K562 (cell line): Measurements from ENCODE around the gene CIAO1. TPM values are rescaled to one million over a fixed set of nuclear protein-coding genes. Genes with fewer than 3 reads are reported as not detected.

ENCODE experiments used
- CREB1 ChIP-seq, 2 experiments: sonication (generic) in 1 of 2; formaldehyde crosslinking in 1 of 2; IDR thresholded peaks; 2 replicates each; pipeline versions ENCODE4 v1.6.1 to v1.8.0; 2012 to 2022; ENCODE audit warnings: inconsistent platforms in 1 of 2, mild to moderate bottlenecking in 1 of 2, missing genetic modification reagents in 1 of 2, moderate library complexity in 1 of 2
- MYBL2 ChIP-seq, 2 experiments: fragments of 450-650 bp in 1 of 2; sonication (generic) in 1 of 2; formaldehyde crosslinking in 1 of 2; IDR thresholded peaks; 2 replicates each; pipeline versions ENCODE4 v1.6.1 to v1.8.1; 2017 to 2022; ENCODE audit warnings: borderline replicate concordance in 1 of 2, inconsistent platforms in 1 of 2, low read depth in 1 of 2, mild to moderate bottlenecking in 1 of 2, missing genetic modification reagents in 1 of 2, moderate library complexity in 1 of 2
- RAD21 ChIP-seq, 2 experiments: fragments of 250-450 bp in 1 of 2; fragments of 450-650 bp in 1 of 2; sonication (Bioruptor Pico) in 1 of 2; formaldehyde crosslinking in 1 of 2; IDR thresholded peaks in 1 of 2; conservative IDR thresholded peaks in 1 of 2; 2 replicates each; pipeline versions ENCODE4 v1.4.0 to v1.8.0; 2020 to 2022; ENCODE audit warnings: mild to moderate bottlenecking in 2 of 2, moderate library complexity in 1 of 2
- XRCC5 ChIP-seq: fragments of 200-400 bp; formaldehyde crosslinking; IDR thresholded peaks from 2 replicates; pipeline ENCODE4 v1.6.1; 2017; ENCODE audit warnings: low read depth, mild to moderate bottlenecking, low read length
- ZBTB7A ChIP-seq: IDR thresholded peaks from 2 replicates; pipeline ENCODE4 v1.6.1; 2011; ENCODE audit warnings: low read depth, mild to moderate bottlenecking, low read length, moderate library complexity, borderline replicate concordance; ENCODE audit not compliant: control insufficient read depth
- polyA plus RNA-seq, 8 experiments: library from polyadenylated mRNA; depleted of rRNA in 4 of 8; stranded (reverse) in 5 of 8; unstranded in 3 of 8; fragments of >200 nt; fragmentation: Nextera tagmentation in 2 of 8; fragmentation: Illumina TruSeq in 1 of 8; extraction: Ambion mirVana in 2 of 8; extraction: Trizol in 1 of 8; gene quantifications; 2 replicates each; pipeline versions ENCODE4 v1.2.1 to v1.2.3, GENCODE V29; 2011 to 2014; ENCODE audit warnings: inconsistent platforms in 1 of 8, missing spikeins in 1 of 8
- total RNA-seq, 7 experiments: library from RNA; depleted of rRNA in 6 of 7; stranded (reverse); fragments of >200 nt in 6 of 7; fragmentation: Illumina TruSeq in 2 of 7; extraction: Trizol in 2 of 7; gene quantifications; 2 replicates each; pipeline versions ENCODE4 v1.2.1 to v1.2.3, GENCODE V29; 2011 to 2021; ENCODE audit warnings: low replicate concordance in 1 of 7
- TF ChIP-seq, protein P1 (sequence below): sonication (generic); formaldehyde crosslinking; IDR thresholded peaks from 2 replicates; pipeline ENCODE4 v1.8.1; 2023; ENCODE audit warnings: mild to moderate bottlenecking, missing genetic modification reagents
- TF ChIP-seq, protein P2 (sequence below): sonication (generic); formaldehyde crosslinking; IDR thresholded peaks from 2 replicates; pipeline ENCODE4 v1.8.1; 2023; ENCODE audit warnings: mild to moderate bottlenecking, missing genetic modification reagents
- TF ChIP-seq, protein P3 (sequence below): fragments of 450-650 bp; IDR thresholded peaks from 2 replicates; pipeline ENCODE4 v1.6.1; 2017; ENCODE audit warnings: antibody characterized with exemption
- TF ChIP-seq, protein P4 (sequence below): fragments of 200-800 bp; sonication (Bioruptor generic); IDR thresholded peaks from 2 replicates; pipeline ENCODE4 v1.6.1; 2017; ENCODE audit warnings: missing genetic modification characterization, missing compliant biosample characterization
- TF ChIP-seq, protein P5 (sequence below): IDR thresholded peaks from 2 replicates; pipeline ENCODE4 v1.6.1; 2011; ENCODE audit warnings: borderline replicate concordance, low read depth, mild to moderate bottlenecking, moderate library complexity, low read length; ENCODE audit not compliant: insufficient read depth, poor library complexity, severe bottlenecking

The CIAO1 gene
- total and polyA plus RNA-seq, 9 of the 15 experiments (the other 6 are each of a cell fraction or from before 2014, with no cell fraction given): 11.4 to 156 (median 92.8) TPM

DNA sequence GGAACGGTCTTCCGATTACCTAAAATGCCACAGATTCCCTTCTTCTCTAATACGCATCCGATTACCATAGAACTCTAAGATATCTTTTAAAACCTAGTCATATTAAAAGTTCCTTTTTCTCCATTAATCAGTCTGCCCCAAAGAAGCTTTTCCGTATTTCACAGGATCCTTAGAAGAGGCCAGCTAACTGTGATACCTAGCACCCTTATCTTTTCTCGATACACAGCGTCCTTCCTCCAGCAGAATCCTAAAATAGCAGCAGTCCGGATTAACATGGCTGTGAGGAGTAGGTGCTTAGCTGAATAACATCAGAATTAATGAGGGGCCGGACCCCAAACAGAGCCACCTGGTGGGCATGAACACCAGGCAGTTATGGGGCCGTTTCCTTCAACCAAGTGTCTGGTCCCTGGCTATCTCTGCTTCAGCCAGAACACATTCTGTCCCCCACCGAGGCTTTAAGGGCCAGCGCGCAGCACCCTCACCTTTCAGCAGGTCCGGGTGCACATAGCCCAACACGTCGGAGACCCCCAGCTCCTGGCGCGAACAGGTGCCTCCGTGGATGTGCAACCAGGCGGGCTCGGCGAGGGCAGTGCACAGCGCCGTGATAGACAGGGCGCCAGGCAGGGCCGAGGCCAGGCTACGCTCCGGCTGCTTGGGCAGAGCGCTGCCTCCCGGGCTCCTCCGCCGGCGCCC is 1.2 kb upstream of the CIAO1 start (continued):
- TF ChIP-seq ZBTB7A (0 out of 2 replicates have a peak, but pooled peaks have one; percentile 13), XRCC5 (no peak), CREB1 (IDR thresholded peaks at IDR 0.05) (no peak), CREB1 (CRISPR knock-in tag; IDR thresholded peaks at IDR 0.05) (peak; percentile 11; the same call in 1 of the 2 replicates), RAD21 (CRISPR knock-in tag; conservative IDR thresholded peaks at IDR 0.05 in 1 of 2, IDR thresholded peaks at IDR 0.05 in 1 of 2) (peak; percentile 13 to 27; a peak in 3 of 4 replicates), MYBL2 (IDR thresholded peaks at IDR 0.05; ENCODE audit: low read depth) (no peak), MYBL2 (CRISPR knock-in tag; IDR thresholded peaks at IDR 0.05; ENCODE audit: borderline replicate concordance) (no peak)
- TF ChIP-seq, protein P1, sequence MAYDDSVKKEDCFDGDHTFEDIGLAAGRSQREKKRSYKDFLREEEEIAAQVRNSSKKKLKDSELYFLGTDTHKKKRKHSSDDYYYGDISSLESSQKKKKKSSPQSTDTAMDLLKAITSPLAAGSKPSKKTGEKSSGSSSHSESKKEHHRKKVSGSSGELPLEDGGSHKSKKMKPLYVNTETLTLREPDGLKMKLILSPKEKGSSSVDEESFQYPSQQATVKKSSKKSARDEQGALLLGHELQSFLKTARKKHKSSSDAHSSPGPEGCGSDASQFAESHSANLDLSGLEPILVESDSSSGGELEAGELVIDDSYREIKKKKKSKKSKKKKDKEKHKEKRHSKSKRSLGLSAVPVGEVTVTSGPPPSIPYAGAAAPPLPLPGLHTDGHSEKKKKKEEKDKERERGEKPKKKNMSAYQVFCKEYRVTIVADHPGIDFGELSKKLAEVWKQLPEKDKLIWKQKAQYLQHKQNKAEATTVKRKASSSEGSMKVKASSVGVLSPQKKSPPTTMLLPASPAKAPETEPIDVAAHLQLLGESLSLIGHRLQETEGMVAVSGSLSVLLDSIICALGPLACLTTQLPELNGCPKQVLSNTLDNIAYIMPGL (CRISPR knock-in tag): 0 out of 2 replicates have a peak, but pooled peaks have one; percentile 48
- TF ChIP-seq, protein P2, sequence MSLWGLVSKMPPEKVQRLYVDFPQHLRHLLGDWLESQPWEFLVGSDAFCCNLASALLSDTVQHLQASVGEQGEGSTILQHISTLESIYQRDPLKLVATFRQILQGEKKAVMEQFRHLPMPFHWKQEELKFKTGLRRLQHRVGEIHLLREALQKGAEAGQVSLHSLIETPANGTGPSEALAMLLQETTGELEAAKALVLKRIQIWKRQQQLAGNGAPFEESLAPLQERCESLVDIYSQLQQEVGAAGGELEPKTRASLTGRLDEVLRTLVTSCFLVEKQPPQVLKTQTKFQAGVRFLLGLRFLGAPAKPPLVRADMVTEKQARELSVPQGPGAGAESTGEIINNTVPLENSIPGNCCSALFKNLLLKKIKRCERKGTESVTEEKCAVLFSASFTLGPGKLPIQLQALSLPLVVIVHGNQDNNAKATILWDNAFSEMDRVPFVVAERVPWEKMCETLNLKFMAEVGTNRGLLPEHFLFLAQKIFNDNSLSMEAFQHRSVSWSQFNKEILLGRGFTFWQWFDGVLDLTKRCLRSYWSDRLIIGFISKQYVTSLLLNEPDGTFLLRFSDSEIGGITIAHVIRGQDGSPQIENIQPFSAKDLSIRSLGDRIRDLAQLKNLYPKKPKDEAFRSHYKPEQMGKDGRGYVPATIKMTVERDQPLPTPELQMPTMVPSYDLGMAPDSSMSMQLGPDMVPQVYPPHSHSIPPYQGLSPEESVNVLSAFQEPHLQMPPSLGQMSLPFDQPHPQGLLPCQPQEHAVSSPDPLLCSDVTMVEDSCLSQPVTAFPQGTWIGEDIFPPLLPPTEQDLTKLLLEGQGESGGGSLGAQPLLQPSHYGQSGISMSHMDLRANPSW: 0 out of 2 replicates have a peak, but pooled peaks have one; percentile 77
- TF ChIP-seq, protein P3, sequence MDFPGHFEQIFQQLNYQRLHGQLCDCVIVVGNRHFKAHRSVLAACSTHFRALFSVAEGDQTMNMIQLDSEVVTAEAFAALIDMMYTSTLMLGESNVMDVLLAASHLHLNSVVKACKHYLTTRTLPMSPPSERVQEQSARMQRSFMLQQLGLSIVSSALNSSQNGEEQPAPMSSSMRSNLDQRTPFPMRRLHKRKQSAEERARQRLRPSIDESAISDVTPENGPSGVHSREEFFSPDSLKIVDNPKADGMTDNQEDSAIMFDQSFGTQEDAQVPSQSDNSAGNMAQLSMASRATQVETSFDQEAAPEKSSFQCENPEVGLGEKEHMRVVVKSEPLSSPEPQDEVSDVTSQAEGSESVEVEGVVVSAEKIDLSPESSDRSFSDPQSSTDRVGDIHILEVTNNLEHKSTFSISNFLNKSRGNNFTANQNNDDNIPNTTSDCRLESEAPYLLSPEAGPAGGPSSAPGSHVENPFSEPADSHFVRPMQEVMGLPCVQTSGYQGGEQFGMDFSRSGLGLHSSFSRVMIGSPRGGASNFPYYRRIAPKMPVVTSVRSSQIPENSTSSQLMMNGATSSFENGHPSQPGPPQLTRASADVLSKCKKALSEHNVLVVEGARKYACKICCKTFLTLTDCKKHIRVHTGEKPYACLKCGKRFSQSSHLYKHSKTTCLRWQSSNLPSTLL: no peak
- TF ChIP-seq, protein P4, sequence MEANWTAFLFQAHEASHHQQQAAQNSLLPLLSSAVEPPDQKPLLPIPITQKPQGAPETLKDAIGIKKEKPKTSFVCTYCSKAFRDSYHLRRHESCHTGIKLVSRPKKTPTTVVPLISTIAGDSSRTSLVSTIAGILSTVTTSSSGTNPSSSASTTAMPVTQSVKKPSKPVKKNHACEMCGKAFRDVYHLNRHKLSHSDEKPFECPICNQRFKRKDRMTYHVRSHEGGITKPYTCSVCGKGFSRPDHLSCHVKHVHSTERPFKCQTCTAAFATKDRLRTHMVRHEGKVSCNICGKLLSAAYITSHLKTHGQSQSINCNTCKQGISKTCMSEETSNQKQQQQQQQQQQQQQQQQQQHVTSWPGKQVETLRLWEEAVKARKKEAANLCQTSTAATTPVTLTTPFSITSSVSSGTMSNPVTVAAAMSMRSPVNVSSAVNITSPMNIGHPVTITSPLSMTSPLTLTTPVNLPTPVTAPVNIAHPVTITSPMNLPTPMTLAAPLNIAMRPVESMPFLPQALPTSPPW (CRISPR knock-in tag): no peak
- TF ChIP-seq, protein P5, sequence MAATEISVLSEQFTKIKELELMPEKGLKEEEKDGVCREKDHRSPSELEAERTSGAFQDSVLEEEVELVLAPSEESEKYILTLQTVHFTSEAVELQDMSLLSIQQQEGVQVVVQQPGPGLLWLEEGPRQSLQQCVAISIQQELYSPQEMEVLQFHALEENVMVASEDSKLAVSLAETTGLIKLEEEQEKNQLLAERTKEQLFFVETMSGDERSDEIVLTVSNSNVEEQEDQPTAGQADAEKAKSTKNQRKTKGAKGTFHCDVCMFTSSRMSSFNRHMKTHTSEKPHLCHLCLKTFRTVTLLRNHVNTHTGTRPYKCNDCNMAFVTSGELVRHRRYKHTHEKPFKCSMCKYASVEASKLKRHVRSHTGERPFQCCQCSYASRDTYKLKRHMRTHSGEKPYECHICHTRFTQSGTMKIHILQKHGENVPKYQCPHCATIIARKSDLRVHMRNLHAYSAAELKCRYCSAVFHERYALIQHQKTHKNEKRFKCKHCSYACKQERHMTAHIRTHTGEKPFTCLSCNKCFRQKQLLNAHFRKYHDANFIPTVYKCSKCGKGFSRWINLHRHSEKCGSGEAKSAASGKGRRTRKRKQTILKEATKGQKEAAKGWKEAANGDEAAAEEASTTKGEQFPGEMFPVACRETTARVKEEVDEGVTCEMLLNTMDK: peak; percentile 9
